ENCODE measurements around the gene NFASC. TPM values are rescaled to one million over a fixed set of nuclear protein-coding genes. Genes with fewer than 3 reads are reported as not detected.

Gene NFASC
- total and polyA plus RNA-seq, 2 experiments from 2014 or later: 46.3 to 54.7 TPM

DNA sequence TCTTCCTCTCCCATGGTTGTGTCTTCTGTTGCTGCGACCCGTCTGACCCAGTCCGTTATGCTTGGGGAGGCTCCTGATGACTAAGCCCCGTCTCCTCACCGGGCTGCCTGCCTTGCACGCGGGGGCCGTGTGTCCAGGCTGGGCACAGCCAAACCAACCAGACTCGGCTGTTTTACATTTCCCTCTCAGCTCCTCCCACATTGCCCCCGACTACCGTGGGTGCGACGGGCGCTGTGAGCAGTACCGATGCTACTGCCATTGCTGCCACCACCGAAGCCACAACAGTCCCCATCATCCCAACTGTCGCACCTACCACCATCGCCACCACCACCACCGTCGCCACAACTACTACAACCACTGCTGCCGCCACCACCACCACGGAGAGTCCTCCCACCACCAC, 126.3 kb downstream of the NFASC start:
- DNase-seq: peak; percentile 33
- H3K79me2 ChIP-seq (ENCODE audit: insufficient read depth): no peaks in the 10 kb centered on the region
- H3K4me3 ChIP-seq: no peak overlapping the region
- H4K20me1 ChIP-seq (ENCODE audit: insufficient read depth): no peaks in the 10 kb centered on the region
- no peaks in the 10 kb centered on the region for H3K9me3 ChIP-seq (ENCODE audit: low read depth)
- TF ChIP-seq EZH2 (IDR thresholded peaks at IDR 0.05; ENCODE audit: insufficient read depth, poor library complexity, severe bottlenecking) (no peak), EZH2phosphoT487 (IDR thresholded peaks at IDR 0.05; ENCODE audit: insufficient read depth, low read depth) (no peak)
- H3K27me3 ChIP-seq (replicated peaks; ENCODE audit: insufficient read depth): no peaks in the 10 kb centered on the region
- no peak overlapping the region for H3K27ac ChIP-seq
- H3K4me2 ChIP-seq (ENCODE audit: unreplicated experiment): no peak overlapping the region
- H3K9ac ChIP-seq: no peak overlapping the region
- 81 to 85% methylated on average over 17 to 22 of the region's 22 CpGs for WGBS, 2 experiments (ENCODE audit: low coverage in 1 of 2, low lambda C conversion rate in 2 of 2, missing lambda C conversion rate in 2 of 2)
- peaks cover 7% of the 10 kb centered on the region for H3K4me1 ChIP-seq (ENCODE audit: insufficient read depth)
- in situ Hi-C loops (cut with MboI): no loop called here
- H3K36me3 ChIP-seq (ENCODE audit: low read depth): peaks cover 3% of the 10 kb centered on the region; the same call in 1 of the 2 replicates
- H3F3A ChIP-seq (ENCODE audit: insufficient read depth): no peaks in the 10 kb centered on the region
- H3K9me2 ChIP-seq (ENCODE audit: insufficient read depth): no peaks in the 10 kb centered on the region
- H2AFZ ChIP-seq: no peak overlapping the region

DNA sequence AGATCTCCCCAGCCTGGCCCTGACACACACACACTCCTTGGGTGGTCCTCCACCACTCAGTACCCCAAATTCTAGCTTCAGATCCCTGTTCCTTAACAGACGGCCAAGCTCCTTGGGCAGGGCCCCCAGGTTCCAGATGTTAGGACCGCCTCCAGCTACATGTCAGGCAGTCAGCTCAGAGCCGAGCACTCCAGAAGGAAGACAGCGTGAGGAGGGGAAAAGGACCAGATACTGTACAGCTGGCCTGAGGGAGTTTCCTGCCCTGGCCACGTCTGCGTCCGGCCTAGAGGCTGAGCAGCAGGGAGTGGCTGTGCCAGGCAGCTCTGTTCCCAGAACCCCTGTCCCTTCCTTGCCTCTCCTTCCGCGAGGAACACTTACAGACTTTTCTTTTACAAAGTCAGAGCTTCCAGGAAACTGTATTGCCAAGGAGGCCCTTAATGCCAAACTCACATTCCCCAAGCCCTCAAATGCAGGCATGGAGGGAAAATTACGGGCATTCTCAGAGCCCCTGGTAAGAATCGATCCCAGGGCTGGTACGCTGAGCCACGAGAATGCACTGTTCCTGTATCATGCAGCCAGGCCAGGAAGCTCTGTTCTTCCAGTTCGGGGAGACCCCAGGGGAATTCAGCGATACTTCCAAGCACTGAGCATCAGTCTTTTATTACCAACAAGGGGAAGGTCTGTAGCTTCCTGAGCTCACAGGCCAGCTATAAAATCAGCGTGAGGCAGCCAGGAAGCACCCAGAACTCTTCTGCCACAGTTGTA, 127.1 kb downstream of the NFASC start:
- Histone ChIP-seq H2AFZ (no peak overlapping the region), H3K9ac (no peak overlapping the region), H3K4me2 (ENCODE audit: unreplicated experiment) (no peak overlapping the region), H3K36me3 (ENCODE audit: low read depth) (peaks cover 3% of the 10 kb centered on the region; the same call in 1 of the 2 replicates), H3F3A (ENCODE audit: insufficient read depth) (no peaks in the 10 kb centered on the region), H3K4me1 (ENCODE audit: insufficient read depth) (peaks cover 7% of the 10 kb centered on the region), H3K9me3 (ENCODE audit: low read depth) (no peaks in the 10 kb centered on the region), H3K79me2 (ENCODE audit: insufficient read depth) (no peaks in the 10 kb centered on the region), H3K9me2 (ENCODE audit: insufficient read depth) (no peaks in the 10 kb centered on the region), H3K4me3 (no peak overlapping the region), H3K27ac (no peak overlapping the region), H3K27me3 (replicated peaks; ENCODE audit: insufficient read depth) (no peaks in the 10 kb centered on the region), H4K20me1 (ENCODE audit: insufficient read depth) (no peaks in the 10 kb centered on the region)
- 64 to 65% methylated on average over 16 of the region's 16 CpGs for WGBS, 2 experiments (ENCODE audit: low coverage in 1 of 2, low lambda C conversion rate in 2 of 2, missing lambda C conversion rate in 2 of 2)
- no peak for TF ChIP-seq EZH2 (IDR thresholded peaks at IDR 0.05; ENCODE audit: insufficient read depth, poor library complexity, severe bottlenecking)
- TF ChIP-seq EZH2phosphoT487 (IDR thresholded peaks at IDR 0.05; ENCODE audit: insufficient read depth, low read depth): no peak
- in situ Hi-C loops (cut with MboI): no loop called here
- DNase-seq: no peak

DNA sequence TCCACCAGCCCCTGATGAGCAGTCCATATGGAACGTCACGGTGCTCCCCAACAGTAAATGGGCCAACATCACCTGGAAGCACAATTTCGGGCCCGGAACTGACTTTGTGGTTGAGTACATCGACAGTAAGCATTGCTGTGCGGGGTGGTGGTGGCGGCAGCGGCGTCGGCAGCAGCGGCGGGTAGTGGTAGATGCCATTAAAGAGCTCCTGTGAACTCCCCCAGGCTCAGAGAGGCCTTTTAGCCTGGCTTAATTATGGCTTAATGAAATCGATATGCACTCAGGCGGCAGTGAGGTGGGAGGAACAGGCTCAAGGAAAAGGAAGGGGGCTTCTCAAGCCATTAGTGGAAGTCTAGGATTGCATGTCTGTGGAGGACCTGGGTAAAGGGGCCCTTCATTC, 130.5 kb downstream of the NFASC start:
- Histone ChIP-seq H2AFZ (no peak overlapping the region), H3K4me2 (ENCODE audit: unreplicated experiment) (no peak overlapping the region), H3K27me3 (replicated peaks; ENCODE audit: insufficient read depth) (no peaks in the 10 kb centered on the region), H3K36me3 (ENCODE audit: low read depth) (peaks cover 3% of the 10 kb centered on the region), H3K27ac (no peak overlapping the region), H3K4me1 (ENCODE audit: insufficient read depth) (no peaks in the 10 kb centered on the region), H3F3A (ENCODE audit: insufficient read depth) (no peaks in the 10 kb centered on the region), H3K9ac (no peak overlapping the region), H3K9me2 (ENCODE audit: insufficient read depth) (no peaks in the 10 kb centered on the region), H4K20me1 (ENCODE audit: insufficient read depth) (no peaks in the 10 kb centered on the region), H3K4me3 (no peak overlapping the region), H3K9me3 (ENCODE audit: low read depth) (no peaks in the 10 kb centered on the region), H3K79me2 (ENCODE audit: insufficient read depth) (no peaks in the 10 kb centered on the region)
- TF ChIP-seq EZH2 (IDR thresholded peaks at IDR 0.05; ENCODE audit: insufficient read depth, poor library complexity, severe bottlenecking) (no peak), EZH2phosphoT487 (IDR thresholded peaks at IDR 0.05; ENCODE audit: insufficient read depth, low read depth) (no peak)
- in situ Hi-C loops (cut with MboI): no loop called here
- 96 to 98% methylated on average over 14 of the region's 14 CpGs for WGBS, 2 experiments (ENCODE audit: low coverage in 1 of 2, low lambda C conversion rate in 2 of 2, missing lambda C conversion rate in 2 of 2)
- DNase-seq: no peak

DNA sequence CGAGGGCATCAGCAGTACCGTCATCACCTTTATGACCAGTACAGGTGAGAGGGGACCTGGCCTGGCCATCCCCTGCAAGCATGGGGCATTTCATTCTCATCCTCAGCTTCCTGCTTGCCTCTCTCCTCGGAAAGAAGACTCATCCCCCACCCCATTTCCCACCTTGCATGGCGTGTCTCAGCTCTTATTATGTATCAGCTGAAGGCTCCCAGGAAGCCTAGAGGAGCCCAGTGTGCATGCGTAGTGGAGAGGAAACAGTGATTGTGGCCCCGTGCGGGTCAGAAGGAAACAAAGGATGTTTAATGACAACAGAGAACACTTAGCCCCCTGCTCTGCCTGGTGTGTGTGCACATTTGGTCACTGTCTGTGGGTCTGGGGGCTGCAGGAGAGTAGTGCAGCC, 132.0 kb downstream of the NFASC start:
- Histone ChIP-seq H3K27ac (no peak overlapping the region), H3K79me2 (ENCODE audit: insufficient read depth) (no peaks in the 10 kb centered on the region), H2AFZ (no peak overlapping the region), H3K4me1 (ENCODE audit: insufficient read depth) (no peaks in the 10 kb centered on the region), H3F3A (ENCODE audit: insufficient read depth) (no peaks in the 10 kb centered on the region), H3K9me3 (ENCODE audit: low read depth) (no peaks in the 10 kb centered on the region), H3K9me2 (ENCODE audit: insufficient read depth) (no peaks in the 10 kb centered on the region), H3K4me3 (no peak overlapping the region), H3K36me3 (ENCODE audit: low read depth) (peaks cover 3% of the 10 kb centered on the region), H4K20me1 (ENCODE audit: insufficient read depth) (no peaks in the 10 kb centered on the region), H3K9ac (no peak overlapping the region), H3K4me2 (ENCODE audit: unreplicated experiment) (no peak overlapping the region), H3K27me3 (replicated peaks; ENCODE audit: insufficient read depth) (no peaks in the 10 kb centered on the region)
- TF ChIP-seq EZH2 (IDR thresholded peaks at IDR 0.05; ENCODE audit: insufficient read depth, poor library complexity, severe bottlenecking) (no peak), EZH2phosphoT487 (IDR thresholded peaks at IDR 0.05; ENCODE audit: insufficient read depth, low read depth) (no peak)
- DNase-seq: no peak
- 83 to 87% methylated on average over 7 of the region's 7 CpGs for WGBS, 2 experiments (ENCODE audit: low coverage in 1 of 2, low lambda C conversion rate in 2 of 2, missing lambda C conversion rate in 2 of 2)
- in situ Hi-C loops (cut with MboI): no loop called here

Measured in GM23248 (cell line).